Natural killer cell (primary cell): ENCODE results near the gene KSR1. TPM values are rescaled to one million over a fixed set of nuclear protein-coding genes. Genes with fewer than 3 reads are reported as not detected.
"Not testable (repeated sequence)": the region's sequence is repeated elsewhere in the genome, so short reads cannot be mapped to it uniquely, and the experiment has no call there.

Source experiments
- ATAC-seq, 3 donors: fragments of 150-1000 bp in 2 of 3; fragments of 200-7000 bp in 1 of 3; cut with Tn5 transposase; 1 replicate in 1 of 3; 2 replicates in 2 of 3; pipeline ENCODE4 v1.10.0; 2021; ENCODE audit warnings: mild to moderate bottlenecking in 2 of 3, moderate library complexity in 2 of 3
- DNase-seq, 2 donors: peaks; one replicate each; pipeline versions ENCODE4 v3.0.0 to v3.0.0-alpha.2; 2013 to 2021; ENCODE audit warnings: mixed read lengths in 1 of 2
- H3K27ac ChIP-seq: one replicate; pipeline ENCODE4 v1.5.1; 2013; ENCODE audit warnings: mild to moderate bottlenecking, low read length
- H3K27me3 ChIP-seq: one replicate; pipeline ENCODE4 v1.6.1; 2013; ENCODE audit warnings: low read length; ENCODE audit not compliant: control insufficient read depth, insufficient read depth
- H3K36me3 ChIP-seq: one replicate; pipeline ENCODE4 v1.6.1; 2013; ENCODE audit warnings: low read length; ENCODE audit not compliant: control insufficient read depth, insufficient read depth
- H3K4me1 ChIP-seq: one replicate; pipeline ENCODE4 v1.6.1; 2013; ENCODE audit warnings: low read length; ENCODE audit not compliant: control insufficient read depth, insufficient read depth
- H3K4me3 ChIP-seq: one replicate; pipeline ENCODE4 v1.5.1; 2013; ENCODE audit warnings: low read length
- H3K9me3 ChIP-seq: one replicate; pipeline ENCODE4 v1.6.1; 2013; ENCODE audit warnings: low read length; ENCODE audit not compliant: control insufficient read depth, insufficient read depth
- H3K27ac Mint-ChIP-seq, 2 donors: one replicate each; pipeline ENCODE4 v1.8.0; 2022; ENCODE audit warnings: mild to moderate bottlenecking in 2 of 2, mixed read lengths in 2 of 2, moderate library complexity in 1 of 2
- H3K27me3 Mint-ChIP-seq, 2 donors: one replicate each; pipeline ENCODE4 v1.8.0; 2022; ENCODE audit warnings: low read depth in 2 of 2, mixed read lengths in 2 of 2
- H3K36me3 Mint-ChIP-seq: one replicate; pipeline ENCODE4 v1.8.0; 2022; ENCODE audit warnings: mixed read lengths
- H3K4me1 Mint-ChIP-seq, 2 donors: one replicate each; pipeline ENCODE4 v1.8.0; 2022; ENCODE audit warnings: mixed read lengths in 2 of 2
- H3K4me3 Mint-ChIP-seq: one replicate; pipeline ENCODE4 v1.8.0; 2022; ENCODE audit warnings: mild to moderate bottlenecking, moderate library complexity, mixed read lengths
- H3K9me3 Mint-ChIP-seq, 2 donors: one replicate each; pipeline ENCODE4 v1.8.0; 2022; ENCODE audit warnings: mixed read lengths in 2 of 2
- CTCF ChIP-seq: fragments of 200-600 bp; IDR thresholded peaks from one replicate; pipeline ENCODE4 v1.8.0; 2022; ENCODE audit warnings: antibody characterized with exemption
- WGBS: methylation state at CpG from one replicate; pipeline ENCODE4 v1.1.7; 2013; ENCODE audit warnings: missing lambda C conversion rate; ENCODE audit not compliant: insufficient coverage; 5-methylcytosine and 5-hydroxymethylcytosine counted together
- intact Hi-C: fragments of 100-400 bp; cut with micrococcal nuclease; formaldehyde crosslinking; loops from one replicate; pipeline ENCODE4 v1.14.2; 2022
- total RNA-seq, 4 donors: library from RNA; stranded (reverse); fragments of 120-200 nt in 1 of 4; gene quantifications; one replicate each; pipeline versions ENCODE4 v1.2.3 to v1.2.4, GENCODE V29; 2013 to 2022

The KSR1 gene
- total RNA-seq, 3 donors from 2014 or later (not counting 1 experiment from before 2014, with no cell fraction given): 46.4 to 63.1 (median 59.2) TPM

GRCh38 chr17:27422601-27423000 lies 33.6 kb upstream of the KSR1 start:
- H3K9me3 Mint-ChIP-seq: no peaks in the 10 kb centered on the region
- no peaks in the 10 kb centered on the region for H3K27me3 ChIP-seq
- no peak overlapping the region for H3K4me3 ChIP-seq
- no peaks in the 10 kb centered on the region for H3K4me1 Mint-ChIP-seq
- no peaks in the 10 kb centered on the region for H3K36me3 ChIP-seq
- H3K4me1 ChIP-seq: no peaks in the 10 kb centered on the region
- intact Hi-C loops: no loop called here
- no peak overlapping the region for H3K4me3 Mint-ChIP-seq
- no peaks in the 10 kb centered on the region for H3K9me3 ChIP-seq
- H3K27ac Mint-ChIP-seq: no peak overlapping the region
- H3K27ac ChIP-seq: no peak overlapping the region
- DNase-seq (no peak), ATAC-seq (no peak)
- WGBS: 91% methylated on average over 7 of the region's 7 CpGs
- no peak for TF ChIP-seq CTCF
- H3K36me3 Mint-ChIP-seq: no peaks in the 10 kb centered on the region
- no peaks in the 10 kb centered on the region for H3K27me3 Mint-ChIP-seq

- no peaks in the 10 kb centered on the region for H3K27me3 Mint-ChIP-seq
- ATAC-seq (no peak), DNase-seq (no peak)
- H3K36me3 Mint-ChIP-seq: no peaks in the 10 kb centered on the region
- H3K9me3 Mint-ChIP-seq: no peaks in the 10 kb centered on the region
- Histone ChIP-seq H3K4me3 (no peak overlapping the region), H3K9me3 (no peaks in the 10 kb centered on the region), H3K4me1 (no peaks in the 10 kb centered on the region), H3K27ac (no peak overlapping the region), H3K27me3 (no peaks in the 10 kb centered on the region), H3K36me3 (no peaks in the 10 kb centered on the region)
- no peaks in the 10 kb centered on the region for H3K4me1 Mint-ChIP-seq
- no peak overlapping the region for H3K4me3 Mint-ChIP-seq
- intact Hi-C loops: no loop called here
- TF ChIP-seq CTCF: no peak
- H3K27ac Mint-ChIP-seq: no peak overlapping the region
- WGBS: 92% methylated on average over 3 of the region's 3 CpGs
Observed at GRCh38 chr17:27423651-27424050, 32.6 kb upstream of the KSR1 start.

GRCh38 chr17:27424516-27424915 lies 31.7 kb upstream of the KSR1 start:
- intact Hi-C loops: no loop called here
- Mint-ChIP-seq H3K27me3 (no peaks in the 10 kb centered on the region), H3K9me3 (no peaks in the 10 kb centered on the region), H3K4me3 (no peak overlapping the region), H3K4me1 (no peaks in the 10 kb centered on the region), H3K36me3 (no peaks in the 10 kb centered on the region), H3K27ac (no peak overlapping the region)
- H3K4me1 ChIP-seq: no peaks in the 10 kb centered on the region
- no peaks in the 10 kb centered on the region for H3K9me3 ChIP-seq
- no peaks in the 10 kb centered on the region for H3K27me3 ChIP-seq
- DNase-seq (no peak), ATAC-seq (no peak)
- H3K4me3 ChIP-seq: no peak overlapping the region
- 87% methylated on average over 10 of the region's 10 CpGs for WGBS
- TF ChIP-seq CTCF: no peak
- H3K27ac ChIP-seq: no peak overlapping the region
- H3K36me3 ChIP-seq: no peaks in the 10 kb centered on the region

- Mint-ChIP-seq H3K4me1 (no peaks in the 10 kb centered on the region), H3K36me3 (no peaks in the 10 kb centered on the region), H3K9me3 (no peaks in the 10 kb centered on the region), H3K27me3 (no peaks in the 10 kb centered on the region), H3K4me3 (no peak overlapping the region), H3K27ac (no peak overlapping the region)
- DNase-seq: no peak
- H3K36me3 ChIP-seq: no peaks in the 10 kb centered on the region
- H3K9me3 ChIP-seq: no peaks in the 10 kb centered on the region
- TF ChIP-seq CTCF: no peak
- intact Hi-C loops: no loop called here
- no peak for ATAC-seq
- no peak overlapping the region for H3K4me3 ChIP-seq
- H3K4me1 ChIP-seq: no peaks in the 10 kb centered on the region
- 90% methylated on average over 6 of the region's 8 CpGs for WGBS
- H3K27ac ChIP-seq: no peak overlapping the region
- H3K27me3 ChIP-seq: no peaks in the 10 kb centered on the region
Observed at GRCh38 chr17:27424941-27425340, 31.3 kb upstream of the KSR1 start.

- H3K27me3 ChIP-seq, H3K36me3 ChIP-seq, ATAC-seq, H3K4me3 Mint-ChIP-seq, H3K9me3 Mint-ChIP-seq, intact Hi-C loops, H3K27ac Mint-ChIP-seq, H3K27ac ChIP-seq, H3K36me3 Mint-ChIP-seq, H3K27me3 Mint-ChIP-seq, H3K4me1 Mint-ChIP-seq, H3K9me3 ChIP-seq, DNase-seq, H3K4me1 ChIP-seq, H3K4me3 ChIP-seq: not testable (repeated sequence)
- 81% methylated on average over 6 of the region's 6 CpGs for WGBS
Observed at GRCh38 chr17:27425571-27425970, 30.7 kb upstream of the KSR1 start.
